HG03045 (cell line): Measurements from ENCODE around the gene SYT9.
A peak's percentile ranks its signal among the peaks of the same experiment; 100 is the strongest.

Source experiments
- ATAC-seq: cut with Tn5 transposase; IDR thresholded peaks from one replicate; pipeline ENCODE4 v1.9.1; 2021; ENCODE audit warnings: mild to moderate bottlenecking, moderate library complexity; ENCODE audit not compliant: unreplicated experiment

SYT9 gene

GRCh38 chr11:7418906-7419305 is 167.2 kb downstream of the SYT9 start:
- ATAC-seq: no peak

- ATAC-seq: no peak
These were observed 169.4 kb downstream of the SYT9 start for GRCh38 chr11:7421136-7421535.

GRCh38 chr11:7422544-7423331 is 171.0 kb downstream of the SYT9 start:
- no peak for ATAC-seq

- no peak for ATAC-seq
These were observed 172.2 kb downstream of the SYT9 start for GRCh38 chr11:7423946-7424345.

- ATAC-seq: no peak
These were observed 176.0 kb downstream of the SYT9 start for GRCh38 chr11:7427733-7428132.

GRCh38 chr11:7428196-7428595 is 176.5 kb downstream of the SYT9 start:
- ATAC-seq: no peak

- no peak for ATAC-seq
These were observed 178.8 kb downstream of the SYT9 start for GRCh38 chr11:7430496-7430895.

GRCh38 chr11:7435176-7435575 is 183.5 kb downstream of the SYT9 start:
- no peak for ATAC-seq

- no peak for ATAC-seq
These were observed 184.4 kb downstream of the SYT9 start for GRCh38 chr11:7436146-7436545.

- ATAC-seq: no peak
These were observed 185.0 kb downstream of the SYT9 start for GRCh38 chr11:7436657-7437056.

GRCh38 chr11:7437696-7438095 is 186.0 kb downstream of the SYT9 start:
- ATAC-seq: no peak

GRCh38 chr11:7439746-7440320 is 188.1 kb downstream of the SYT9 start:
- ATAC-seq: no peak

- peak; percentile 83 for ATAC-seq
These were observed 191.0 kb downstream of the SYT9 start for GRCh38 chr11:7442588-7443215.

- ATAC-seq: no peak
These were observed 192.6 kb downstream of the SYT9 start for GRCh38 chr11:7444091-7444981.

- ATAC-seq: no peak
These were observed 193.9 kb downstream of the SYT9 start for GRCh38 chr11:7445564-7445963.

- ATAC-seq: no peak
These were observed 196.5 kb downstream of the SYT9 start for GRCh38 chr11:7448201-7448600.

GRCh38 chr11:7449211-7449840 is 197.6 kb downstream of the SYT9 start:
- no peak for ATAC-seq

- no peak for ATAC-seq
These were observed 198.1 kb downstream of the SYT9 start for GRCh38 chr11:7449841-7450214.

GRCh38 chr11:7450836-7451235 is 199.1 kb downstream of the SYT9 start:
- no peak for ATAC-seq

GRCh38 chr11:7451520-7451919 is 199.8 kb downstream of the SYT9 start:
- no peak for ATAC-seq
